PC-3 (cell line): ENCODE results near the gene UNC93A. TPM values are rescaled to one million over a fixed set of nuclear protein-coding genes. Genes with fewer than 3 reads are reported as not detected.
"Not testable (repeated sequence)": the region's sequence is repeated elsewhere in the genome, so short reads cannot be mapped to it uniquely, and the experiment has no call there.

Source experiments
- ATAC-seq: fragments of 200-7000 bp; cut with Tn5 transposase; 2 replicates; pipeline ENCODE4 v1.9.1; 2020; ENCODE audit warnings: mild to moderate bottlenecking, moderate library complexity
- BruUV-seq: library from RNA; stranded (reverse); fragments of 400-500 nt; replicated peaks from 2 replicates; lab custom pipeline; 2021; lab: Mats Ljungman, UMichigan
- CTCF ChIA-PET: fragments of 300-600 bp; sonication (Branson Sonifier 250); formaldehyde crosslinking; loops from one replicate; lab custom pipeline; 2022; ENCODE audit warnings: antibody characterized with exemption; lab: Charles Lee
- POLR2A ChIA-PET: fragments of 300-600 bp; sonication (Branson Sonifier 250); formaldehyde crosslinking; loops from one replicate; lab custom pipeline; 2022; ENCODE audit warnings: antibody characterized with exemption; ENCODE audit not compliant: unreplicated experiment; lab: Charles Lee
- DNase-seq: peaks from one replicate; pipeline ENCODE4 v3.0.0-alpha.2; 2015
- H2AFZ ChIP-seq: fragments of 300-600 bp; sonication (generic); 2 replicates; pipeline ENCODE4 v1.6.0; 2016; ENCODE audit warnings: antibody characterized with exemption, low read length
- H3F3A ChIP-seq: fragments of 300-600 bp; sonication (generic); one replicate; pipeline ENCODE4 v1.6.0; 2017; ENCODE audit warnings: antibody characterized with exemption, low read length, control low read depth, mild to moderate bottlenecking; ENCODE audit not compliant: unreplicated experiment
- H3K27ac ChIP-seq: fragments of 300-600 bp; sonication (generic); 2 replicates; pipeline ENCODE4 v1.5.1; 2016; ENCODE audit warnings: mild to moderate bottlenecking, low read length
- H3K27me3 ChIP-seq: fragments of 300-600 bp; sonication (generic); 2 replicates; pipeline ENCODE4 v1.6.1; 2016; ENCODE audit warnings: low read length, mixed read lengths
- H3K36me3 ChIP-seq: fragments of 300-600 bp; sonication (generic); 2 replicates; pipeline ENCODE4 v1.6.1; 2016; ENCODE audit warnings: low read depth, mixed run types, low read length, mixed read lengths
- H3K4me1 ChIP-seq: fragments of 300-600 bp; sonication (generic); 2 replicates; pipeline ENCODE4 v1.5.1; 2016; ENCODE audit warnings: low read length; ENCODE audit not compliant: insufficient read depth
- H3K4me2 ChIP-seq: fragments of 300-600 bp; sonication (generic); 2 replicates; pipeline ENCODE4 v1.6.0; 2016; ENCODE audit warnings: low read length
- H3K4me3 ChIP-seq: fragments of 300-600 bp; sonication (generic); 2 replicates; pipeline ENCODE4 v1.5.1; 2016; ENCODE audit warnings: mild to moderate bottlenecking, low read length, mixed read lengths
- H3K79me2 ChIP-seq: fragments of 300-600 bp; sonication (generic); 2 replicates; pipeline ENCODE4 v1.6.1; 2017; ENCODE audit warnings: low read length, mixed read lengths
- H3K9ac ChIP-seq: fragments of 300-600 bp; sonication (generic); 2 replicates; pipeline ENCODE4 v1.6.0; 2016; ENCODE audit warnings: mild to moderate bottlenecking, low read length
- H3K9me2 ChIP-seq: fragments of 300-600 bp; sonication (generic); replicated peaks from 2 replicates; pipeline ENCODE4 v1.6.1; 2016; ENCODE audit warnings: mixed run types, low read length, mixed read lengths
- H3K9me3 ChIP-seq: fragments of 300-600 bp; sonication (generic); 2 replicates; pipeline ENCODE4 v1.6.1; 2016; ENCODE audit warnings: low read length, mixed read lengths
- H4K20me1 ChIP-seq: fragments of 300-600 bp; sonication (generic); 2 replicates; pipeline ENCODE4 v1.6.1; 2016; ENCODE audit warnings: low read length, mixed read lengths
- CTCF ChIP-seq: fragments of 300-600 bp; sonication (generic); conservative IDR thresholded peaks from 2 replicates; pipeline ENCODE4 v1.5.1; 2017; ENCODE audit warnings: antibody characterized with exemption, low read depth, mild to moderate bottlenecking, low read length
- EZH2 ChIP-seq: fragments of 300-600 bp; sonication (generic); IDR thresholded peaks from one replicate; pipeline ENCODE4 v1.6.1; 2017; ENCODE audit warnings: antibody characterized with exemption, mild to moderate bottlenecking, low read length; ENCODE audit not compliant: unreplicated experiment
- EZH2phosphoT487 ChIP-seq: fragments of 300-600 bp; sonication (generic); IDR thresholded peaks from 2 replicates; pipeline ENCODE4 v1.6.1; 2018; ENCODE audit warnings: mild to moderate bottlenecking, antibody characterized with exemption, low read length, borderline replicate concordance
- intact Hi-C: fragments of 100-400 bp; cut with micrococcal nuclease; formaldehyde crosslinking; loops from 2 replicates; pipeline ENCODE4 v1.9.0; 2023
- total RNA-seq: library from RNA; depleted of rRNA; stranded (reverse); fragments of >200 nt; gene quantifications from 2 replicates; pipeline ENCODE4 v1.2.3, GENCODE V29; 2014

Gene UNC93A
- total RNA-seq, 1 experiment from 2014 or later, result not detected

- no peak for ATAC-seq
- Histone ChIP-seq H3K9ac (no peak overlapping the region), H3K9me3 (no peaks in the 10 kb centered on the region), H3K9me2 (no peaks in the 10 kb centered on the region), H3K4me1 (no peaks in the 10 kb centered on the region), H3K79me2 (no peaks in the 10 kb centered on the region), H2AFZ (no peak overlapping the region), H4K20me1 (no peaks in the 10 kb centered on the region), H3K4me2 (no peak overlapping the region), H3K27ac (no peak overlapping the region), H3K4me3 (no peak overlapping the region), H3K36me3 (no peaks in the 10 kb centered on the region), H3F3A (no peaks in the 10 kb centered on the region), H3K27me3 (peaks cover 1% of the 10 kb centered on the region; the same call in 1 of the 2 replicates)
- ChIA-PET POLR2A (no interaction called here), CTCF (no interaction called here)
- no TSS peak for BruUV-seq
- intact Hi-C loops, result no loop called here
- DNase-seq, result no peak
- TF ChIP-seq EZH2 (no peak), CTCF (peak; percentile 37; the same call in 1 of the 2 replicates)
These were observed 35.1 kb upstream of the UNC93A start for GRCh38 chr6:167255918-167256553.

- BruUV-seq, result no TSS peak
- CTCF ChIA-PET, result no interaction called here
- intact Hi-C loops, result no loop called here
These were observed 32.5 kb upstream of the UNC93A start for GRCh38 chr6:167258646-167259045.

GRCh38 chr6:167266057-167266829 lies 24.9 kb upstream of the UNC93A start:
- H3K9ac ChIP-seq, BruUV-seq, H3K27ac ChIP-seq, H3K9me3 ChIP-seq, H3K4me3 ChIP-seq, ATAC-seq, H3K27me3 ChIP-seq, H3K4me1 ChIP-seq, H3K36me3 ChIP-seq, H3K4me2 ChIP-seq, POLR2A ChIA-PET, intact Hi-C loops, H2AFZ ChIP-seq, H4K20me1 ChIP-seq, CTCF ChIA-PET, DNase-seq, H3F3A ChIP-seq, H3K9me2 ChIP-seq, H3K79me2 ChIP-seq: not testable (repeated sequence)

More at GRCh38 chr6:167258646-167259045, 32.5 kb upstream of the UNC93A start:
- Histone ChIP-seq H4K20me1 (no peaks in the 10 kb centered on the region), H2AFZ (no peak overlapping the region), H3K27me3 (no peaks in the 10 kb centered on the region), H3K4me3 (no peak overlapping the region), H3K9me2 (no peaks in the 10 kb centered on the region), H3K9ac (no peak overlapping the region), H3F3A (no peaks in the 10 kb centered on the region), H3K9me3 (no peaks in the 10 kb centered on the region), H3K4me1 (no peaks in the 10 kb centered on the region), H3K4me2 (no peak overlapping the region), H3K79me2 (no peaks in the 10 kb centered on the region), H3K27ac (no peak overlapping the region), H3K36me3 (no peaks in the 10 kb centered on the region)
- TF ChIP-seq EZH2phosphoT487 (no peak), CTCF (no peak), EZH2 (no peak)
- ATAC-seq (no peak), DNase-seq (no peak)
- POLR2A ChIA-PET, result no interaction called here
